Astrocyte (in vitro differentiated cells and primary cell): ENCODE results near the gene AGPAT4. TPM values are rescaled to one million over a fixed set of nuclear protein-coding genes. Genes with fewer than 3 reads are reported as not detected.

Experiments used
- DNase-seq: peaks from one replicate; pipeline ENCODE4 v3.0.0-alpha.2; 2010; ENCODE audit warnings: low read depth
- FAIRE-seq: peaks from 2 replicates; lab custom pipeline; 2011; peaks lifted over from hg19 to GRCh38; lab: Jason Lieb, UNC
- H2AFZ ChIP-seq: 2 replicates; pipeline ENCODE4 v1.6.0; 2012; ENCODE audit warnings: low read depth, low read length, inconsistent platforms
- H3K27ac ChIP-seq: 2 replicates; pipeline ENCODE4 v1.5.1; 2011; ENCODE audit warnings: low read depth, low read length, inconsistent platforms
- H3K27me3 ChIP-seq: 2 replicates; pipeline ENCODE4 v1.6.0; 2011; ENCODE audit warnings: low read length, inconsistent platforms; ENCODE audit not compliant: insufficient read depth
- H3K36me3 ChIP-seq: 2 replicates; pipeline ENCODE4 v1.5.1; 2011; ENCODE audit warnings: low read length, inconsistent platforms; ENCODE audit not compliant: insufficient read depth
- H3K4me1 ChIP-seq: 2 replicates; pipeline ENCODE4 v1.5.1; 2011; ENCODE audit warnings: low read length, inconsistent platforms; ENCODE audit not compliant: insufficient read depth
- H3K4me2 ChIP-seq: 2 replicates; pipeline ENCODE4 v1.6.0; 2012; ENCODE audit warnings: low read length, inconsistent platforms
- H3K4me3 ChIP-seq: 2 replicates; pipeline ENCODE4 v1.5.1; 2011; ENCODE audit warnings: low read depth, mild to moderate bottlenecking, low read length, inconsistent platforms; ENCODE audit not compliant: insufficient read depth
- H3K79me2 ChIP-seq: 2 replicates; pipeline ENCODE4 v1.6.0; 2012; ENCODE audit warnings: mild to moderate bottlenecking, low read length, inconsistent platforms; ENCODE audit not compliant: insufficient read depth
- H3K9ac ChIP-seq: 2 replicates; pipeline ENCODE4 v1.6.0; 2012; ENCODE audit warnings: mild to moderate bottlenecking, low read length, inconsistent platforms
- H3K9me3 ChIP-seq: 2 replicates; pipeline ENCODE4 v1.5.1; 2012; ENCODE audit warnings: low read depth, mild to moderate bottlenecking, low read length, inconsistent platforms; ENCODE audit not compliant: insufficient read depth
- H4K20me1 ChIP-seq: 2 replicates; pipeline ENCODE4 v1.6.0; 2012; ENCODE audit warnings: low read length, inconsistent platforms; ENCODE audit not compliant: insufficient read depth
- H3K27ac Mint-ChIP-seq: one replicate; pipeline ENCODE4 v1.8.0; 2021; ENCODE audit warnings: mild to moderate bottlenecking, mixed read lengths; ENCODE audit not compliant: unreplicated experiment
- H3K27me3 Mint-ChIP-seq: one replicate; pipeline ENCODE4 v1.8.0; 2021; ENCODE audit warnings: low read depth, mixed read lengths; ENCODE audit not compliant: unreplicated experiment
- H3K36me3 Mint-ChIP-seq: one replicate; pipeline ENCODE4 v1.8.0; 2021; ENCODE audit warnings: low read depth, mixed read lengths; ENCODE audit not compliant: unreplicated experiment
- H3K4me1 Mint-ChIP-seq: one replicate; pipeline ENCODE4 v1.8.0; 2021; ENCODE audit warnings: low read depth, mixed read lengths; ENCODE audit not compliant: unreplicated experiment
- H3K4me3 Mint-ChIP-seq: one replicate; pipeline ENCODE4 v1.8.0; 2021; ENCODE audit warnings: mild to moderate bottlenecking, moderate library complexity, mixed read lengths; ENCODE audit not compliant: unreplicated experiment
- H3K9me3 Mint-ChIP-seq: one replicate; pipeline ENCODE4 v1.8.0; 2021; ENCODE audit warnings: mild to moderate bottlenecking, mixed read lengths; ENCODE audit not compliant: unreplicated experiment
- CTCF ChIP-seq: IDR thresholded peaks from 2 replicates; pipeline ENCODE4 v1.5.1; 2011; ENCODE audit warnings: low read depth, mild to moderate bottlenecking, inconsistent platforms, low read length, moderate library complexity; ENCODE audit not compliant: insufficient read depth
- EZH2 ChIP-seq: IDR thresholded peaks from 2 replicates; pipeline ENCODE4 v1.6.1; 2012; ENCODE audit warnings: mild to moderate bottlenecking, low read length, inconsistent platforms; ENCODE audit not compliant: insufficient read depth
- total RNA-seq: library from RNA; stranded (reverse); gene quantifications from 2 replicates; pipeline ENCODE4 v1.2.1, GENCODE V29; 2021

The AGPAT4 gene
- total RNA-seq, 1 donor from 2014 or later = 27.2 TPM

- FAIRE-seq (no peak), DNase-seq (no peak)
- no peak overlapping the region for H3K27ac ChIP-seq
- Mint-ChIP-seq H3K4me1 (peaks cover 18% of the 10 kb centered on the region), H3K4me3 (no peak overlapping the region), H3K27ac (no peak overlapping the region), H3K9me3 (no peaks in the 10 kb centered on the region), H3K27me3 (no peaks in the 10 kb centered on the region), H3K36me3 (peaks cover 27% of the 10 kb centered on the region)
- no peak for TF ChIP-seq EZH2
- TF ChIP-seq CTCF = no peak
- H3K4me1 ChIP-seq = peaks cover 13% of the 10 kb centered on the region
- no peaks in the 10 kb centered on the region for H3K9me3 ChIP-seq
- no peak overlapping the region for H3K4me3 ChIP-seq
- H3K27me3 ChIP-seq = no peaks in the 10 kb centered on the region
- no peak overlapping the region for H3K9ac ChIP-seq
- peaks cover 8% of the 10 kb centered on the region for H3K36me3 ChIP-seq
- H2AFZ ChIP-seq = no peak overlapping the region
- no peaks in the 10 kb centered on the region for H3K79me2 ChIP-seq
- peaks cover 5% of the 10 kb centered on the region for H4K20me1 ChIP-seq
- H3K4me2 ChIP-seq = no peak overlapping the region
Measured at GRCh38 chr6:161164182-161164625, 109.7 kb downstream of the AGPAT4 start.

- Histone ChIP-seq H3K4me3 (no peak overlapping the region), H3K4me1 (peaks cover 7% of the 10 kb centered on the region), H2AFZ (no peak overlapping the region), H3K9ac (no peak overlapping the region), H3K9me3 (no peaks in the 10 kb centered on the region), H3K4me2 (no peak overlapping the region), H4K20me1 (peaks cover 5% of the 10 kb centered on the region), H3K36me3 (peaks cover 11% of the 10 kb centered on the region), H3K27me3 (no peaks in the 10 kb centered on the region), H3K79me2 (no peaks in the 10 kb centered on the region), H3K27ac (no peak overlapping the region)
- H3K4me1 Mint-ChIP-seq = peaks cover 13% of the 10 kb centered on the region
- no peak for DNase-seq
- H3K27ac Mint-ChIP-seq = no peak overlapping the region
- no peak overlapping the region for H3K4me3 Mint-ChIP-seq
- TF ChIP-seq CTCF (no peak), EZH2 (no peak)
- no peaks in the 10 kb centered on the region for H3K9me3 Mint-ChIP-seq
- H3K36me3 Mint-ChIP-seq = peaks cover 27% of the 10 kb centered on the region
- no peak for FAIRE-seq
- H3K27me3 Mint-ChIP-seq = no peaks in the 10 kb centered on the region
Measured at GRCh38 chr6:161163466-161164181, 110.2 kb downstream of the AGPAT4 start.

- peaks cover 28% of the 10 kb centered on the region for H3K36me3 Mint-ChIP-seq
- Histone ChIP-seq H3K4me3 (no peak overlapping the region), H2AFZ (no peak overlapping the region), H3K9ac (no peak overlapping the region), H3K36me3 (peaks cover 11% of the 10 kb centered on the region), H3K9me3 (no peaks in the 10 kb centered on the region), H4K20me1 (peaks cover 5% of the 10 kb centered on the region), H3K4me1 (no peaks in the 10 kb centered on the region), H3K79me2 (no peaks in the 10 kb centered on the region), H3K4me2 (no peak overlapping the region), H3K27ac (no peak overlapping the region), H3K27me3 (no peaks in the 10 kb centered on the region)
- H3K9me3 Mint-ChIP-seq = no peaks in the 10 kb centered on the region
- H3K4me3 Mint-ChIP-seq = no peak overlapping the region
- peaks cover 8% of the 10 kb centered on the region for H3K4me1 Mint-ChIP-seq
- H3K27ac Mint-ChIP-seq = peak overlapping the region; percentile 81
- FAIRE-seq = no peak
- TF ChIP-seq EZH2 (no peak), CTCF (no peak)
- no peaks in the 10 kb centered on the region for H3K27me3 Mint-ChIP-seq
- DNase-seq = no peak
Measured at GRCh38 chr6:161162722-161163121, 111.1 kb downstream of the AGPAT4 start.
